K562 (cell line): Measurements from ENCODE around the gene TMEM185B. TPM values are rescaled to one million over a fixed set of nuclear protein-coding genes. Genes with fewer than 3 reads are reported as not detected.

Experiments used
- ARID3B ChIP-seq: fragments of 250-450 bp; sonication (Bioruptor Pico); IDR thresholded peaks from 2 replicates; pipeline ENCODE4 v1.4.0; 2020; ENCODE audit warnings: borderline replicate concordance
- ATF2 ChIP-seq: sonication (generic); formaldehyde crosslinking; IDR thresholded peaks from 2 replicates; pipeline ENCODE4 v1.8.1; 2022; ENCODE audit warnings: missing genetic modification reagents
- BRCA1 ChIP-seq, 2 experiments: fragments of 450-650 bp in 1 of 2; sonication (generic) in 1 of 2; formaldehyde crosslinking in 1 of 2; IDR thresholded peaks; 2 replicates each; pipeline versions ENCODE4 v1.5.0 to v1.6.1; 2017 to 2020; ENCODE audit warnings: mild to moderate bottlenecking in 1 of 2, missing genetic modification reagents in 1 of 2
- CEBPB ChIP-seq: fragments of 450-650 bp; IDR thresholded peaks from 2 replicates; pipeline ENCODE4 v1.6.1; 2016; ENCODE audit warnings: missing genetic modification characterization, missing compliant biosample characterization
- E2F4 ChIP-seq: sonication (generic); formaldehyde crosslinking; IDR thresholded peaks from 2 replicates; pipeline ENCODE4 v1.8.0; 2022; ENCODE audit warnings: mild to moderate bottlenecking, low read depth, missing genetic modification reagents
- HDAC2 ChIP-seq: fragments of 450-650 bp; IDR thresholded peaks from 2 replicates; pipeline ENCODE4 v1.6.1; 2016; ENCODE audit warnings: mild to moderate bottlenecking
- HMG20A ChIP-seq: fragments of 450-650 bp; formaldehyde crosslinking; conservative IDR thresholded peaks from 2 replicates; pipeline ENCODE4 v1.4.0; 2020; ENCODE audit warnings: mild to moderate bottlenecking, mixed read lengths
- IRF1 ChIP-seq: sonication (generic); formaldehyde crosslinking; IDR thresholded peaks from 2 replicates; pipeline ENCODE4 v1.8.0; 2022; ENCODE audit warnings: missing genetic modification reagents, mild to moderate bottlenecking, borderline replicate concordance
- MBD2 ChIP-seq: sonication (generic); IDR thresholded peaks from 2 replicates; pipeline ENCODE4 v1.6.1; 2016; ENCODE audit warnings: low read depth, borderline replicate concordance
- MYC ChIP-seq, 2 experiments: fragments of 250-450 bp in 1 of 2; sonication (Bioruptor Pico) in 1 of 2; IDR thresholded peaks; 2 replicates each; pipeline versions ENCODE4 v1.5.1 to v1.6.1; 2012 to 2021; ENCODE audit warnings: low read depth in 2 of 2, borderline replicate concordance in 1 of 2, improper control_type of control experiment in 1 of 2, low read length in 1 of 2, mild to moderate bottlenecking in 1 of 2, moderate library complexity in 1 of 2
- NELFE ChIP-seq: IDR thresholded peaks from 2 replicates; pipeline ENCODE4 v1.6.1; 2011; ENCODE audit warnings: mild to moderate bottlenecking; ENCODE audit not compliant: insufficient read depth, insufficient read length
- NR2C1 ChIP-seq, 2 experiments: fragments of 450-650 bp; IDR thresholded peaks; 2 replicates each; pipeline ENCODE4 v1.6.1; 2017; ENCODE audit warnings: mild to moderate bottlenecking in 2 of 2, antibody characterized with exemption in 1 of 2, inconsistent platforms in 1 of 2, missing compliant biosample characterization in 1 of 2, missing genetic modification characterization in 1 of 2
- NR3C1 ChIP-seq: sonication (generic); formaldehyde crosslinking; IDR thresholded peaks from 2 replicates; pipeline ENCODE4 v1.8.1; 2022; ENCODE audit warnings: missing genetic modification reagents
- ZNF23 ChIP-seq: fragments of 250-450 bp; sonication (Bioruptor Pico); IDR thresholded peaks from 2 replicates; pipeline ENCODE4 v1.4.0; 2020; ENCODE audit warnings: mild to moderate bottlenecking
- ZNF740 ChIP-seq, 3 experiments: fragments of 200-800 bp in 1 of 3; sonication (Bioruptor generic) in 1 of 3; sonication (generic) in 1 of 3; formaldehyde crosslinking in 1 of 3; IDR thresholded peaks; 2 replicates each; pipeline versions ENCODE4 v1.6.1 to v1.8.0; 2016 to 2022; ENCODE audit warnings: mild to moderate bottlenecking in 2 of 3, missing compliant biosample characterization in 2 of 3, missing genetic modification characterization in 2 of 3, missing genetic modification reagents in 1 of 3
- ZNF830 ChIP-seq: fragments of 250-450 bp; sonication (Bioruptor Pico); IDR thresholded peaks from 2 replicates; pipeline ENCODE4 v1.5.0; 2021; ENCODE audit warnings: mild to moderate bottlenecking
- polyA plus RNA-seq, 8 experiments: library from polyadenylated mRNA; depleted of rRNA in 4 of 8; stranded (reverse) in 5 of 8; unstranded in 3 of 8; fragments of >200 nt; fragmentation: Nextera tagmentation in 2 of 8; fragmentation: Illumina TruSeq in 1 of 8; extraction: Ambion mirVana in 2 of 8; extraction: Trizol in 1 of 8; gene quantifications; 2 replicates each; pipeline versions ENCODE4 v1.2.1 to v1.2.3, GENCODE V29; 2011 to 2014; ENCODE audit warnings: inconsistent platforms in 1 of 8, missing spikeins in 1 of 8
- total RNA-seq, 7 experiments: library from RNA; depleted of rRNA in 6 of 7; stranded (reverse); fragments of >200 nt in 6 of 7; fragmentation: Illumina TruSeq in 2 of 7; extraction: Trizol in 2 of 7; gene quantifications; 2 replicates each; pipeline versions ENCODE4 v1.2.1 to v1.2.3, GENCODE V29; 2011 to 2021; ENCODE audit warnings: low replicate concordance in 1 of 7
- TF ChIP-seq, protein P1 (sequence below), 2 experiments: IDR thresholded peaks; 2 replicates each; pipeline ENCODE4 v1.6.1; 2011; ENCODE audit warnings: borderline replicate concordance in 1 of 2, control low read depth in 1 of 2, low read depth in 1 of 2, low read length in 1 of 2, mild to moderate bottlenecking in 1 of 2, mixed read lengths in 1 of 2, moderate library complexity in 1 of 2; ENCODE audit not compliant: insufficient read depth in 1 of 2, insufficient read length in 1 of 2, poor library complexity in 1 of 2, severe bottlenecking in 1 of 2; ENCODE audit errors: extremely low read depth in 1 of 2

Gene TMEM185B
- total and polyA plus RNA-seq, 9 of the 15 experiments (the other 6 are each of a cell fraction or from before 2014, with no cell fraction given): 2.9 to 28.2 (median 11.5) TPM

GRCh38 chr2:120252225-120253020, 29.2 kb upstream of the TMEM185B start, which contains the start of gene RALB (continued):
- TF ChIP-seq NR2C1 (IDR thresholded peaks at IDR 0.05) (no peak), NR2C1 (tag; IDR thresholded peaks at IDR 0.05) (no peak), CEBPB (tag) (no peak), E2F4 (CRISPR knock-in tag) (no peak), HDAC2 (peak; percentile 59; the same call in 1 of the 2 replicates), ZNF740 (CRISPR knock-in tag; IDR thresholded peaks at IDR 0.05) (no peak), ZNF740 (tag; IDR thresholded peaks at IDR 0.05) (no peak), IRF1 (CRISPR knock-in tag) (no peak), NR3C1 (no peak), MBD2 (peak; percentile 50; the same call in 1 of the 2 replicates), ARID3B (no peak), ZNF23 (CRISPR knock-in tag) (0 out of 2 replicates have a peak, but pooled peaks have one; percentile 15), BRCA1 (IDR thresholded peaks at IDR 0.05) (no peak), BRCA1 (CRISPR knock-in tag; IDR thresholded peaks at IDR 0.05) (no peak), ATF2 (CRISPR knock-in tag) (no peak), HMG20A (CRISPR knock-in tag) (no peak), ZNF830 (CRISPR knock-in tag) (peak; percentile 94; the same call in 1 of the 2 replicates), NELFE (no peak), MYC (IDR thresholded peaks at IDR 0.05; ENCODE audit: low read depth, low read length) (no peak; the same call in 1 of the 2 replicates), MYC (CRISPR knock-in tag; IDR thresholded peaks at IDR 0.05; ENCODE audit: borderline replicate concordance, low read depth) (peak; percentile 74; the same call in 1 of the 2 replicates)
- TF ChIP-seq, protein P1, sequence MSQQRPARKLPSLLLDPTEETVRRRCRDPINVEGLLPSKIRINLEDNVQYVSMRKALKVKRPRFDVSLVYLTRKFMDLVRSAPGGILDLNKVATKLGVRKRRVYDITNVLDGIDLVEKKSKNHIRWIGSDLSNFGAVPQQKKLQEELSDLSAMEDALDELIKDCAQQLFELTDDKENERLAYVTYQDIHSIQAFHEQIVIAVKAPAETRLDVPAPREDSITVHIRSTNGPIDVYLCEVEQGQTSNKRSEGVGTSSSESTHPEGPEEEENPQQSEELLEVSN (IDR thresholded peaks at IDR 0.05; ENCODE audit: borderline replicate concordance in 1 of 2, extremely low read depth in 1 of 2, insufficient read depth in 1 of 2, insufficient read length in 1 of 2, low read depth in 1 of 2, low read length in 1 of 2, poor library complexity in 1 of 2, severe bottlenecking in 1 of 2): peak in 1 of 2 experiments; percentile 27
